ENCODE measurements around the gene WDFY3.

- no peak for TF ChIP-seq CTCF (IDR thresholded peaks at IDR 0.05 in 2 of 3, conservative IDR thresholded peaks at IDR 0.05 in 1 of 3; ENCODE audit: borderline replicate concordance in 1 of 3, insufficient read depth in 1 of 3, low read depth in 2 of 3, low read length in 2 of 3)
- TF ChIP-seq POLR2A (IDR thresholded peaks at IDR 0.05; ENCODE audit: borderline replicate concordance, extremely low read depth, insufficient read depth, insufficient read length): no peak
- no peak for TF ChIP-seq ZBTB33 (IDR thresholded peaks at IDR 0.05; ENCODE audit: extremely low read depth, insufficient replicate concordance, low read length)
- TF ChIP-seq CEBPB (IDR thresholded peaks at IDR 0.05; ENCODE audit: low read depth): no peak
- no peak for TF ChIP-seq FOSL1 (IDR thresholded peaks at IDR 0.05; ENCODE audit: low read depth)
- TF ChIP-seq EZH2 (IDR thresholded peaks at IDR 0.05): no peak
These were observed 322.4 kb downstream of the WDFY3 start for GRCh38 chr4:84644087-84644486.

Measured in HCT116 (cell line).